GM12873 (cell line): ENCODE data around the gene IHH.
A peak's percentile ranks its signal among the peaks of the same experiment; 100 is the strongest.

Experiments used
- TF ChIP-seq, protein P1 (sequence below): IDR thresholded peaks from 2 replicates; pipeline ENCODE4 v1.5.1; 2012; ENCODE audit warnings: low read depth, mild to moderate bottlenecking, moderate library complexity, low read length, control low read depth; ENCODE audit not compliant: insufficient read depth; ENCODE audit errors: missing control alignments

The IHH gene

DNA sequence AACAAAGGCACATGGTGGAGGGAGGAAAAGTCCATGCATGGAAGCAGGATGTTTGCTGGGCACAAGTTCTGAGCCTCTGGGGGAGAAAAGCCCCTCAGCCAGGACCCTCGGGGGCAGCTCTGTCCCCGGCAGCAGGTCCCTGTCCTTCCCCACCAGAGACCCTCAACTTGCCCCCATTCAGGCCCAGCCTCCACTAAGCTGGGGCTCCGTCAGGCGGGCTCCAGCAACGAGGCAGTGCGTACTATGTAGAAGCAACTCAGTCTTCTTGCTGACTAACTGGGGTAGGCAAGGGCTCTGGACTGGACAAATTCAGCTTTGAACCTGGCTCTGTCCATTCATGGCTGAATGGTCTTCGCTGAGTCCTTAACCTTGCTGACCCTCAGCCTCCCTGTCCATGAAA is 42.4 kb downstream of the IHH start:
- TF ChIP-seq, protein P1, sequence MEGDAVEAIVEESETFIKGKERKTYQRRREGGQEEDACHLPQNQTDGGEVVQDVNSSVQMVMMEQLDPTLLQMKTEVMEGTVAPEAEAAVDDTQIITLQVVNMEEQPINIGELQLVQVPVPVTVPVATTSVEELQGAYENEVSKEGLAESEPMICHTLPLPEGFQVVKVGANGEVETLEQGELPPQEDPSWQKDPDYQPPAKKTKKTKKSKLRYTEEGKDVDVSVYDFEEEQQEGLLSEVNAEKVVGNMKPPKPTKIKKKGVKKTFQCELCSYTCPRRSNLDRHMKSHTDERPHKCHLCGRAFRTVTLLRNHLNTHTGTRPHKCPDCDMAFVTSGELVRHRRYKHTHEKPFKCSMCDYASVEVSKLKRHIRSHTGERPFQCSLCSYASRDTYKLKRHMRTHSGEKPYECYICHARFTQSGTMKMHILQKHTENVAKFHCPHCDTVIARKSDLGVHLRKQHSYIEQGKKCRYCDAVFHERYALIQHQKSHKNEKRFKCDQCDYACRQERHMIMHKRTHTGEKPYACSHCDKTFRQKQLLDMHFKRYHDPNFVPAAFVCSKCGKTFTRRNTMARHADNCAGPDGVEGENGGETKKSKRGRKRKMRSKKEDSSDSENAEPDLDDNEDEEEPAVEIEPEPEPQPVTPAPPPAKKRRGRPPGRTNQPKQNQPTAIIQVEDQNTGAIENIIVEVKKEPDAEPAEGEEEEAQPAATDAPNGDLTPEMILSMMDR: no peak

DNA sequence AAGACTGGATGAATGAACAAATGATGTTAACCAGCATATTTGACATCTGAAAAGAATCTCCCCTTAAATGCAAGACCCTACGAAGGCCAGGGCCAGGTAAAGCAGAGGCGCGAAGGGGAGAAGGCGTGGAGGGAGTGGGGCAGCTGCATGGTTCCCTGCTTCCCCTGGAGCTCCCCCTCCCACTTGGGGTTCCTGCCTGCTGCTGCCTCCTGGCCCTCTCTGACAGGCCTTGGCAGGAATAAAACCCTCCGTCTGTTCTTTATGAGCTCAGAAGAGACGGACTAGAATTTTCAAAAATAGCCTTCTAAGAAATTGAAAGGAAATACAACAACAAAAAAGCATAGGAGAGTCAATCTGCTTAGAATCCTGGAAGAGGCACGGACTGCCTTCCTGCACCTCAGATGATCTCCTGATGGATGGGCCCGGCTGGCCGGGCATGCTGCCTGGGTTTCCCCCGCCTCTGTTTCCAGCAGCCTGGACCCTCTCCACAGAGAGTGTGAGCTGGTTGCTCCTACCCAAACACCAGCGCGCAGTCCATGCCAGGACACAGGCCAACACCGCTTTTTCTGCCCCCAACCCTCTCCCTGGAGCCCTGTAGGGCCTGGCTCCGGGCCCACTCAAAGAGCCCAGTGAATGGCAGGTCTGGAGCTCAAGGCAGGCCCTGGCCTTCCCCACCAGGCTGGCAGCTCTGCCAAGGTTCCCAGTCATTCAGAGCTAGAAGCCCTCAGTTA is 43.4 kb downstream of the IHH start:
- TF ChIP-seq, protein P1: no peak

DNA sequence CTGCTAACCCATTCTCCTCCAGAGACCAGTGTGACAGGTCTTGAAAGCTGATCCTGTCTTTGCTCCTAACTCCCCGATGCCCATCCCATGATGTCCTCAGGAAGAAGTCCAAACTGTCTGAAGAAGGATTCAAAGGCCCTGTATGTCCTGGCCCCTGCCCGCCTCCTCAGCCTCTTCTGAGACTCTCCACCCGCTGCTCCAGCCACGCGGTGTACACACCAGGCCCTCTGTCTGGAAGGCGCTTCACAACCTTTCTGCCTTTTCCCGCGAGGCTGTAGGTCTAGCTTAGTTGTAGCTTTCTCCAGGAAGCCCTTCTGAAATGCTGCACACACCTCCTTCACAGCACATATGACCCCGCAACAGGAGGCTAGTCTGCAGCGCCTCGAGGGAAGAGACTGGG is 44.0 kb downstream of the IHH start:
- TF ChIP-seq, protein P1: no peak

DNA sequence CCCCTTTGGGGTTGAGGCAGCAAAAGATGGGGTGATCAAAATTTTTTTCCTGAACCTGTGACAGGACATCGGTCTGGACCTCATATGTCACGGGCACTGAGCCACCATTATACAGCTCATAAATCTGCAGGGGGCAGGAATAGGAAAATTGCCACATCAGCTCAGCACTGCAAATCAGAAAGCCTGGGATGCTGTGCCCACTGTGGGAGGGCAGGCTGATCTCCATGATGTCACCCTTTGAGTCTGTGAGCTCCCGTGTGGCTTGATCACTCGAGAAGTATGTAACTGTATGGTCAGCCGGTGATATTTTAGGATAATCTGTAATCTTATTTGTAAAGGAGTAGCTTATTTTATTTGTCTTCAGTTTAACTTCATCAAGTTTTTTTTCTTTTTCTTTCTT is 49.8 kb downstream of the IHH start:
- TF ChIP-seq, protein P1: no peak

DNA sequence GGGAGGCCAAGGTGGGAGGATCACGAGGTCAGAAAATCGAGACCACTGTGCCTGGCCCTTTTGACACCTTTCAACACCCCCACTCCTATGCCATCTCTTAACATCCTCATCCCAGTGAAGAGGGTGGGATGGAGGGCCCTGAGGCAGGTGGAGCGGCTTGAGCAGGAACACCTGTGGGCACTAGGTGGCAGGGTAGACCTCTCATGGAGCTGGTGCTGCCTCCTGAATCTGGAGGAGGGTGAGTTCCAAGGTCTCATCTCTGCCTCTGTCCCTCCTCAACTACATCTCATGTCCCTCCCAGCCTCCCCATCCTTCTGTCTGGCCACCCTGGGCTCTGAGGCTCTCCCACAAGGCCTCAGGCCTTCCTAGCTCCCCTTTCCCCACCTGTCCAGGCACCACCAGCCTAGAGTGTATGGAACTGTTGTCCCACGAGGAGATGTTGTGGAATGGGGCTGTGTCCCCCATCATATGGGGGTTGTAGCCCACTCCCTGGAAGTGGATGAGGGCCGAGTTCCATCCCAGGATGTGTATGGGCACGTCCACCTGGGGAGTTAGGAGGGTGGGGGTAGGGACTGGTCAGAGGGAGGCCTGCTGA is 50.5 kb downstream of the IHH start:
- TF ChIP-seq, protein P1: peak; percentile 77

DNA sequence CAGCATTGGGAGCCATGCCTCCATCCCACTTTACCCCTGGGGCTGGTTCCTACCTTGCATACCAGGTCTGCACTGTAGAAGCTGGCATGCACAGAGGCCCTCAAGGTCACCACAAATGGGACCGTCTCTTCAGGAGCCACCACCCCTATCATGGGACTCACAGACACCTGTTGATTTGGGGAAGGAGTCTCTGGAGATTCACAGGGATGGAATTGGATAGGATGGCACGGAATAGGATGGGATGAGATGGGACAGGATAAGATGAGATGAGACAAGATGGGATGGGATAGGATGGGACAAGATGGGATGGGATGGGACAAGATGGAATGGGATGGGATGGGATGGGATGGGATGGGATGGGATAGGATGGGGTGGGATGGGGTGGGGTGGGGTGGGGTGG is 51.4 kb downstream of the IHH start:
- TF ChIP-seq, protein P1: no peak
